ENCODE data around the gene VAMP2.
A peak's percentile ranks its signal among the peaks of the same experiment; 100 is the strongest.

VAMP2 gene

DNA sequence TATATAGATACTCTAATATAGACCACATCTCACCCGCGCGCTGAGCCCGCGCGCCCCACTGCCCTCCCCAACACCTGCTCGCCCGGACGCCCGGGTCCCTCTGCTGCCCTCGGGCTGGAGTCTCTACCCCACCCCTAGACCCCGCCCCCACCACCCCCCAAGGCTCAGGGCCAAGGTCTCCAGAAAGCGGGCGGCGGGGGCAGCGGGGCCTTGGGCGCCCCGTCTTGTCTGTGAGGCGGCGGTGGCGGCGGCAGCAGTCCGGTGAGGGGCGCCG is 41.4 kb downstream of the VAMP2 start:
- no peak for DNase-seq

DNA sequence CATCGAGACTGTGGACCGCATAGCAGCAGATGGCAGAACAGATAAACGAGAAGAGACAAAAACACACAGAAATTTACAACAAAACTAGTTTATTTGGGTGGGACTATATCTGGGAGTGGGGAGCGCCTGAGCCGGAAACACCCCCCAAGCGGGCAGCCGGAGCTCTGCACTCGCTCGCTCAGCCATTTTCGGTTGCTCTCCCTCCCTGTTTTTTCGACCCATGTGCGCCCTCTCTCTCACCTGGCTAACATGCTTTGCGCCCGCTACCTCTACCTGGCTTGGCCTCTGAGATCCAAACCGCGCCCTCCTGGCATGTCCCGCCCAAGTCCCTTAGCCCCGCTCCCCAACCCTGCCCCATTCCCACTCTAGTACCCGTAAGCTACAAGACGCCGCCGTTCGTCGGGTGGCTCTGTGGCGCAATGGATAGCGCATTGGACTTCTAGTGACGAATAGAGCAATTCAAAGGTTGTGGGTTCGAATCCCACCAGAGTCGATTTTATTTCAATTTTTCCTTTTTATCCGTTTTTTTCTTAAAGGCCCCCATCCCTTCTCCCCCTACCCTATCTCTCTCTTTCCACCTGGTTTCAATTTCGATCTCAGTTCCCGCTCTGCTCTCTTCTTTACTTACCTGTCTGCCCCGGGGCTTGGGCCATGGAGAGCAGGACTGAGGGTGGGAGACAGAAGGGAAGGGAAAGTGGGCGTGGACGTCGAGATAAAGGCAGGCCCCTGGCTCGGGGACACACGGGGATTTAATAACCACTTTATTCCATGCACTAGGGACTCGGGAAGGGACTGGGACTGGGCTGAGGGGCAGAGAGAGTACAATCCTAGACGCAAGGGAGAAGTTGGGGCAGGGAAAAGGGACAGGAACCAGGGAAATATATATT is 42.0 kb downstream of the VAMP2 start:
- DNase-seq, result peak; percentile 89

DNA sequence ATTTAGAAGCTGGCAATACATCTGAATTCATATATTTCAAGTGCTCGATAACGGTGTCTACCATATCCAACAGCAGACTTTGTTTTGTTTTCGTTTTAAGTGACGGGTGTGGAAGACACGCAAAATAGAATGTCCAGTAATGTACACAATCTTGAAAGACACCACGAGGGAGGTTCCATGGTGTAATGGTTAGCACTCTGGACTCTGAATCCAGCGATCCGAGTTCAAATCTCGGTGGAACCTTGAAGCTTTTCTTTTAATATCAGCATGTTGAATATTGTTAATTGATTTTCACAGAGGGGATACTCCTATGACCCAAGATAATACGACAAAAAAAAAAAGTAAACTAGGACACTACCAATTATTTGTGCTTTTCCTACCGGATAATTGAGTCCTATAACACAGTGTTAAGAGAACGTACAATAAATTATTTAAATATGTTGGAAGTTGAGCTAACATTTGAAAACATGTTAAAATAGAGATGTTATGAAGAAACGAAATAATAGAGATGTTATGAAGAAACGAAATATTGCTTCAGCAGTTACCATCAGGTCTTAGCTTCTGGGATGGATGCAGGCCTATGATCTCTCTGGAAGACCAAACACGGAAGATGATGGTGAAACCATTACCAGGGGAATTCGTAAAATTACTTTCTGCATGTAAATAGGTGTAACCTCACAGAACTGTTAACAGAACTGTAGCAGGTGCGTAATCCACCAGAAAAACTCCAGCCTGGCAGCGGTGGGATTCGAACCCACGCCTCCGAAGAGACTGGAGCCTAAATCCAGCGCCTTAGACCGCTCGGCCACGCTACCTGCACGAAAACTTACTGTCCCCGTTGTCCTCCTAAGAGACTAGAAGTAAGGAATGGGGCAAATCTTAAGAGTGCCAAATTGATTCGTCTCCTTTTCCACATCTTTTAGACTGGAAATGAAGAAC is 42.9 kb downstream of the VAMP2 start:
- DNase-seq, result peak; percentile 93

DNA sequence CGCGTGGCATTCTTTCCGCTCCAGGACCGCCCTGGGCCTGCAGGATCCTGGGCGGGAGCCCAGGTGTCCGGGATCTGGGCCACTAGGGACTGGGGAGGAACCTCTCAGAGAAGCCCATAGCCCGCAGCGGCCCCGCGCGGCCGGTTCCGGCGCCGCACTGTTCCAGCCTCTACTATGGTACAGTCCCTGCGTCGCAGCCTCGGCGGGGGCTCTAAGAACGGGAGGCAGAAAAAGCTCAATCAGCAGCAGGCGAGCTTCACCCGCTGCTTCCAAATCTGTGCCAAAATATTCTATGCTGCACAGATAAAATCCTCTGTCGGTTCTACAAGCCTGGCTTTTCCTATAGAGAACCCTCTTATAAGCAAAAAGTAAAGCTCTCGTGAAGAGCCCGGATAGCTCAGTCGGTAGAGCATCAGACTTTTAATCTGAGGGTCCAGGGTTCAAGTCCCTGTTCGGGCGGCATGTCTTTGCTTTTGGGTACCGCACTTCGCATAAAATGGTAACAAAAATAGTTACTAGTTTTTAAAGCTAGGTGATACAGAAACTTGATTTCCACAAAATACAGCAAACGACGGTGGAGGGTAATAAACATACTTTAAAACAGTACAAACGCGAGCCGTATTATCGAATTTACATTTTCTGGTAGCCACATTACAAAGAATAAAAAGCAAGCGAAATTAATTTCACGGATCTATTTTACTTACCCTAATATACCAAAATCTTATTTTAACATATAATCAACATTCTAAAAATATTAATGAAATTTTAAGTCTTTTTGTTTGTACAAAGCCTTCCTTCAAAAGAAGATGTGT is 43.8 kb downstream of the VAMP2 start:
- peak; percentile 80 for DNase-seq

DNA sequence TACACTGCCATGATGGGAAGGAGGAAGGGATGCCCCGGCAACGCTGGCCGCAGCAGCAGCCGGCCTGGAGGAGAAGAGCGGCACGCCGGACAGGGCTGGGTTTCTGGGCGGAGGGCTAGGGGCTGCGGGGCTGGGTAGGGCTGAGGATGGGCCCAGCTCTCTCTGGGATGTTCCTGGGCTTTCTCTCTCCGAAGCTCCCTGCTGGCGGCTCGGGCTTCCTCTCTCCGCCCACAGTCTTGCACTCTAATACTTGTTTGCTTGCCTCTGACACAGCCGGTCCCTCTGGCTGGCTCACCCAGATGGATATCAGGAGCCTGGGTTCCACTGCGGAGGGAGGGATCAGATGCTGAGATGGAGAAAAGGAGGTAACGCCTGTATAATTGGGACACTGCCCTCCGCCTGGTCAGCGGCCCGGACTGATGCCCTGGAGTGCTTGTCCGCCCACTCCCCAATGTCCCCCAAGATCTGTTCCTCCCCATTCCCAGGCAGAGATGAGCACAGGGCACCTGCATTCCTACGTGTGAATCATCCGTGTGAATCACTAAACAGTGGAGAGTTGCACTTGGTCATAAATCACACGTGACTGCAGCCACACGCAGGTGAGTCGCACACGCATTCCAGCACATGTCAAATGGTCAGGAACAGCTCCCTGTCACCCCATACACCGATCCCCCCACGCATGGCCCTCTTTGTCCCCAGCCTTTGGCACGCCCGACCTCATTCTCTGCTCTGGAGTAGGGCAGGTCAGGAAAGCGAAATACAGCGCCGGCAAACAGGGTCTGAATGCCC is 44.6 kb downstream of the VAMP2 start, which contains the start of gene ALOXE3:
Gene ALOXE3 (minus strand): TSS at position 535 of the 789 bp plus-strand sequence. CDS start 524 bp downstream, at position 11.
- no peak for DNase-seq

DNA sequence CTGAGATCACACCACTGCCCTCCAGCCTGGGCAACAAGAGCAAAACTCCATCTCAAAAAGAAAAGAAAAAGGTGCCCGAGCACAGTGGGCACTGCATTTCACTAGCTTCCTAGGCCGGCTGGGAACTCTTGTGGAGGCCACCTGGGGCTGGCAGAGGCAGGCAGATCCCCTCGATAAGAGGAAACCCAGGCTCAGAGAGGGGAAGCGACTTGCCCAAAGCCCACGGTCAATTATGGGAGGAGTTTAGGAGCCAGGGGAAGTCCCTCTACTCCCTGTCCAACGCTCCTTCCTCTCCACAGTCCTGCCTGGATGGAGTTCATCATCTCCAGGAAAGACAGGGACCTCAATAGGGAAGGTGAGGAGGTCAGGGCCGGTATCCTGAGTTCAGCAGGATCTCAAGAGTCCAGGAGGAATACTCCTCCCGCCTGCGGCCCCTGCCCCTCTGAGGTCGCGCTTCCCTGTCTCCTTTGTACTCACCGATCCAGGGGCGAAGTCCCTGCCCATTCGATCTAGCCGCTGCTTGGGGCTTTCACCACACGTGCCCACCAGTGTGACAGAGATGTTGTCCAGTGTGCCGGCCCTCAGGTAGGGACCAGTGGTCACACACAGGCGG is 45.3 kb downstream of the VAMP2 start:
- peak; percentile 10 for DNase-seq

DNA sequence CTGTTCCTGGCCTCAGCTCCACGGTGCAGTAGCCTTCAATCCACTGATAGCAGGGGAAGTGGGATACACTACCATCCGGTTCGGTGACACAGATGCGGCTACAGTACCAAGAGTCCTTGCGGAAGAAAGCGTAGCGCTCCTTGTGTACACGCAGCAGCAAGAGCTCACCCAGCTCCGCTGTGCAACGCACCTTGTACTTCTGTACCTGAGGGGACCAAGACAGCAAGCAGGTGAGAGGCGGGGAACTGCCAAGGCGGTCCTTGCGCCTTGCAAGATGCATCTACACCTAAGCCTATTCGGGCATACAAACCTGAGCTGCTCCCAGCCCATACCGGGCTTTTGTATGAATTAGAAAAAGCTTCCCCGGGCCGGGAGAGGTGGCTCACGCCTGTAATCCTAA is 46.0 kb downstream of the VAMP2 start:
- DNase-seq, result no peak

DNA sequence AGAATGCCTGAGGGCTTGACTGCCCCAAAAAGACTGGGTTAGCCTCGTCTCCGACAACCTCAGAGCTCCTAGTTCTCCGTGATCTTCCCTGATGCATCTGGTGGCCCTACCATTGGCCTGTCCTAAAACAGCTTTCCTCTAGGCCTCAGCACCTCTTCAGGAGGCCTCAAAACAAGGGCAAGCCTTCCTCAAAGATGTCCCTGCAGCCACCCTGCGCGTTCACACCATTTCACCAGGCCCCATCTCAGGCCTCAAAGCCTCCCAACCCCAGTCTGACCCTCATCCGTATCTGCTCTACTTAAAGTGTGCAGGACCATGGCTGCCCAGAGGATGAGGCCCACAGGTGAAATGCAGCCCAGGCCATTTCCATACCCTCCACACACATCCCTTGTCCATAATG is 51.8 kb downstream of the VAMP2 start:
- no peak for DNase-seq

DNA sequence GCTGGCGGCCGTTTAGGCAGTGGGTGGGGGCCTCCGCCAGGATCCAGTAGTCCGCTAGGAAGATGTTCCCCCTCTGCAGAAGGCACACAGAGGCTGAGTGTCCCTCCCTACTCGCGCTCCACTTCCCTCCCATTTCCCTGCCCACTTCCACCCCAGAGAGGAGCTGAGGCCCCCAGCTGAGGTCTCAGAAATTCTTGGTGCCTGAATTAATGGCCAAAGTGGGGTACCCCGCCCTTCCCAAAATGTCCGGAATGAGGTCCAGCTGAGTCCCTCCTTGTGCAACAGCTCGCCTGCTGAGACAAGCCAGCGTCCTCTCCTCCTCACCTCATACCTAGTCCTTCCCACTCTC is 52.3 kb downstream of the VAMP2 start:
- DNase-seq, result no peak

DNA sequence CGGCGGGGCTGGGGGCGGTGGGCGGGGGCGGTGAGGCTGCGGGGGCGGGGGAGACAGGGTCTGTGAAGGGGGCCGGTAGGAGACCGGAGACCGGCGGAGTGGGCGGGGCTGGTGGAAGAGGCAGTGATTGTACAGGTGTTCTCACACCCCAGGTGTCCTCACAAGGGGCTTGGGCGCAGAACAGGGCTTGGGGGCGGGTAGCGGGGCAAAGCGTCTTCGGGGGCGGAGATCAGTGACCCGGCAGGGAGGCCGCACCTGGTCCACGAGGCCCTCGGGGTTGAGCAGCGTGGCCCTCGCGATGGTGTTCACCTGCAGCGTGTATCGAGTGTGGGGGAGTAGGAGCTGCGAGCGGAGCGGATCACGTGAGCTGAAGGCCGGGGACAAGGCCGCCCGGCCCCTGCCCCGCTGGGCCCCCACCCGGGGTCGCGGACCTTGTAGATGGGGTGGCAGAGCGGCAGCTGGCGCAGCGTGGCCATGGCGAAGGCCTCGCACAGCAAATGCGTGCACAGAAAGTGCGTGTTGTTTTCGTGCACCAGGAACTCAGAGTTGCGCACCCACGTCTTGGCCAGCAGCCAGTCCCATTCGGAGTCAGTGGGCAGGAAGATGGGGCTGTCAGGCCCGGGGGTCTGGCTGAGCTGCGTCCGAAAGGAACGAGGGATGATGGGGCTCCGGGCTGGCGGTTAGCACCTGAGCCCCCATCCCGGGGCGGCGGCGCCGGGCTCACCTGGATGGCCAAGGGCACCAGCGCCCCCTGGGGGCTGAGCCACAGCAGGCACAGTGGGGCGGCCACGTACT is 52.9 kb downstream of the VAMP2 start:
- peak; percentile 13 for DNase-seq

All from SHP77 treated with DMSO at 0.1 percent for 48 hours (cell line).